ENCODE data around the gene SEC61A2. TPM values are rescaled to one million over a fixed set of nuclear protein-coding genes. Genes with fewer than 3 reads are reported as not detected.
"Not testable (repeated sequence)": the region's sequence is repeated elsewhere in the genome, so short reads cannot be mapped to it uniquely, and the experiment has no call there.

Gene SEC61A2
- total RNA-seq, 3 donors from 2014 or later (not counting 1 experiment from before 2014, with no cell fraction given), result 16.6 to 22.2 (median 17.4) TPM

GRCh38 chr10:12088919-12089318 is 40.6 kb upstream of the SEC61A2 start:
- intact Hi-C loops (cut with micrococcal nuclease), result no loop called here
- Mint-ChIP-seq H3K27ac (no peak overlapping the region), H3K36me3 (no peaks in the 10 kb centered on the region), H3K4me3 (no peak overlapping the region), H3K9me3 (no peaks in the 10 kb centered on the region), H3K4me1 (no peaks in the 10 kb centered on the region), H3K27me3 (ENCODE audit: low read depth in 2 of 2) (no peaks in the 10 kb centered on the region)
- H3K4me1 ChIP-seq (ENCODE audit: control insufficient read depth, insufficient read depth, low read length), result no peaks in the 10 kb centered on the region
- H3K4me3 ChIP-seq (ENCODE audit: low read length), result no peak overlapping the region
- DNase-seq (no peak), ATAC-seq (no peak)
- no peaks in the 10 kb centered on the region for H3K27me3 ChIP-seq (ENCODE audit: control insufficient read depth, insufficient read depth, low read length)
- 95% methylated on average over 14 of the region's 14 CpGs for WGBS (ENCODE audit: insufficient coverage)
- H3K27ac ChIP-seq (ENCODE audit: low read length), result no peak overlapping the region
- H3K36me3 ChIP-seq (ENCODE audit: control insufficient read depth, insufficient read depth, low read length), result peaks cover 46% of the 10 kb centered on the region
- TF ChIP-seq CTCF (IDR thresholded peaks at IDR 0.05), result no peak
- H3K9me3 ChIP-seq (ENCODE audit: control insufficient read depth, insufficient read depth, low read length), result no peaks in the 10 kb centered on the region

- Mint-ChIP-seq H3K4me1 (no peaks in the 10 kb centered on the region), H3K9me3 (no peaks in the 10 kb centered on the region), H3K27me3 (ENCODE audit: low read depth in 2 of 2) (no peaks in the 10 kb centered on the region), H3K4me3 (no peak overlapping the region), H3K36me3 (no peaks in the 10 kb centered on the region), H3K27ac (no peak overlapping the region)
- TF ChIP-seq CTCF (IDR thresholded peaks at IDR 0.05), result no peak
- no peaks in the 10 kb centered on the region for H3K4me1 ChIP-seq (ENCODE audit: control insufficient read depth, insufficient read depth, low read length)
- H3K27me3 ChIP-seq (ENCODE audit: control insufficient read depth, insufficient read depth, low read length), result no peaks in the 10 kb centered on the region
- ATAC-seq (no peak), DNase-seq (no peak)
- H3K36me3 ChIP-seq (ENCODE audit: control insufficient read depth, insufficient read depth, low read length), result peaks cover 44% of the 10 kb centered on the region
- 92% methylated on average over 2 of the region's 4 CpGs for WGBS (ENCODE audit: insufficient coverage)
- no peaks in the 10 kb centered on the region for H3K9me3 ChIP-seq (ENCODE audit: control insufficient read depth, insufficient read depth, low read length)
- no peak overlapping the region for H3K27ac ChIP-seq (ENCODE audit: low read length)
- no peak overlapping the region for H3K4me3 ChIP-seq (ENCODE audit: low read length)
- intact Hi-C loops (cut with micrococcal nuclease), result no loop called here
Measured at GRCh38 chr10:12091421-12091820, 38.1 kb upstream of the SEC61A2 start.

GRCh38 chr10:12097361-12097760 is 32.1 kb upstream of the SEC61A2 start:
- H3K27me3 Mint-ChIP-seq (ENCODE audit: low read depth in 2 of 2); H3K4me3 ChIP-seq (ENCODE audit: low read length); DNase-seq; H3K9me3 ChIP-seq (ENCODE audit: control insufficient read depth, insufficient read depth, low read length); intact Hi-C loops (cut with micrococcal nuclease); H3K4me1 Mint-ChIP-seq; H3K4me3 Mint-ChIP-seq; H3K27me3 ChIP-seq (ENCODE audit: control insufficient read depth, insufficient read depth, low read length); H3K9me3 Mint-ChIP-seq; H3K36me3 Mint-ChIP-seq; H3K27ac ChIP-seq (ENCODE audit: low read length); H3K4me1 ChIP-seq (ENCODE audit: control insufficient read depth, insufficient read depth, low read length); ATAC-seq; H3K27ac Mint-ChIP-seq: not testable (repeated sequence)
- H3K36me3 ChIP-seq (ENCODE audit: control insufficient read depth, insufficient read depth, low read length), result peaks cover 35% of the 10 kb centered on the region
- WGBS (ENCODE audit: insufficient coverage), result 95% methylated on average over 9 of the region's 9 CpGs

- Mint-ChIP-seq H3K36me3 (peaks cover 8% of the 10 kb centered on the region), H3K27ac (no peak overlapping the region), H3K4me1 (no peaks in the 10 kb centered on the region), H3K9me3 (no peaks in the 10 kb centered on the region), H3K27me3 (ENCODE audit: low read depth in 2 of 2) (no peaks in the 10 kb centered on the region), H3K4me3 (no peak overlapping the region)
- no peaks in the 10 kb centered on the region for H3K27me3 ChIP-seq (ENCODE audit: control insufficient read depth, insufficient read depth, low read length)
- WGBS (ENCODE audit: insufficient coverage), result 100% methylated on average over 3 of the region's 5 CpGs
- no peak overlapping the region for H3K4me3 ChIP-seq (ENCODE audit: low read length)
- no peak overlapping the region for H3K27ac ChIP-seq (ENCODE audit: low read length)
- DNase-seq (no peak), ATAC-seq (no peak)
- intact Hi-C loops (cut with micrococcal nuclease), result no loop called here
- peaks cover 35% of the 10 kb centered on the region for H3K36me3 ChIP-seq (ENCODE audit: control insufficient read depth, insufficient read depth, low read length)
- no peaks in the 10 kb centered on the region for H3K9me3 ChIP-seq (ENCODE audit: control insufficient read depth, insufficient read depth, low read length)
- no peak for TF ChIP-seq CTCF (IDR thresholded peaks at IDR 0.05)
- no peaks in the 10 kb centered on the region for H3K4me1 ChIP-seq (ENCODE audit: control insufficient read depth, insufficient read depth, low read length)
Measured at GRCh38 chr10:12097791-12098190, 31.7 kb upstream of the SEC61A2 start.

Data from natural killer cell (primary cell).